ENCODE measurements around the gene MYO15A. TPM values are rescaled to one million over a fixed set of nuclear protein-coding genes. Genes with fewer than 3 reads are reported as not detected.

MYO15A gene
- total RNA-seq, 1 donor from 2014 or later = 2.0 TPM

GRCh38 chr17:18076936-18077335 is 31.6 kb upstream of the MYO15A start:
- TF ChIP-seq CTCF (IDR thresholded peaks at IDR 0.05) = no peak
- Histone ChIP-seq H3K36me3 (no peaks in the 10 kb centered on the region), H3K4me1 (no peaks in the 10 kb centered on the region), H3K27me3 (no peaks in the 10 kb centered on the region), H3K9me3 (no peaks in the 10 kb centered on the region), H3K4me3 (no peak overlapping the region), H3K27ac (no peak overlapping the region)
- no peak for DNase-seq (ENCODE audit: low spot score in 2 of 2)
- intact Hi-C loops (cut with DNase I) = no loop called here

- intact Hi-C loops (cut with DNase I) = no loop called here
- H3K27ac ChIP-seq = no peak overlapping the region
- H3K4me1 ChIP-seq = no peaks in the 10 kb centered on the region
- TF ChIP-seq CTCF (IDR thresholded peaks at IDR 0.05) = no peak
- no peak for DNase-seq (ENCODE audit: low spot score in 2 of 2)
- no peaks in the 10 kb centered on the region for H3K36me3 ChIP-seq
- H3K27me3 ChIP-seq = no peaks in the 10 kb centered on the region
- H3K9me3 ChIP-seq = no peaks in the 10 kb centered on the region
- H3K4me3 ChIP-seq = no peak overlapping the region
These were observed 29.0 kb upstream of the MYO15A start for GRCh38 chr17:18079543-18079942.

- H3K9me3 ChIP-seq = no peaks in the 10 kb centered on the region
- no peak overlapping the region for H3K4me3 ChIP-seq
- no peaks in the 10 kb centered on the region for H3K36me3 ChIP-seq
- DNase-seq (ENCODE audit: low spot score in 2 of 2) = no peak
- H3K27me3 ChIP-seq = no peaks in the 10 kb centered on the region
- intact Hi-C loops (cut with DNase I) = no loop called here
- peaks cover 5 to 12% of the 10 kb centered on the region in 2 donors for H3K4me1 ChIP-seq
- H3K27ac ChIP-seq = no peak overlapping the region
- no peak for TF ChIP-seq CTCF (IDR thresholded peaks at IDR 0.05)
These were observed 24.3 kb upstream of the MYO15A start for GRCh38 chr17:18084256-18084655.

- H3K27ac ChIP-seq = peak within 1 kb of the TSS; percentile 83 to 85
- intact Hi-C loops (cut with DNase I) = loop anchor here (1.0 to 5.0 kb wide), 3 partner anchors 49 to 497 kb away; partner anchors contain the start of genes ALKBH5, ATPAF2, GID4 and PEMT
These were observed 20.7 kb upstream of the MYO15A start, which contains the start of gene DRG2 for GRCh38 chr17:18087610-18088491. DRG2 (plus strand) TSS chr17:18087948; CDS start chr17:18088024, 76 bp downstream.

GRCh38 chr17:18089613-18090012 is 18.9 kb upstream of the MYO15A start:
- Histone ChIP-seq H3K4me3 (no peak overlapping the region), H3K27me3 (no peaks in the 10 kb centered on the region), H3K4me1 (peaks cover 5 to 13% of the 10 kb centered on the region in 2 donors), H3K36me3 (peaks cover 14 to 17% of the 10 kb centered on the region in 2 donors), H3K9me3 (no peaks in the 10 kb centered on the region), H3K27ac (no peak overlapping the region)
- no peak for DNase-seq (ENCODE audit: low spot score in 2 of 2)
- TF ChIP-seq CTCF (IDR thresholded peaks at IDR 0.05) = no peak
- intact Hi-C loops (cut with DNase I) = loop anchor here (5.0 kb wide), 1 partner anchor 93 kb away; the partner anchor contains the start of gene ALKBH5

More at GRCh38 chr17:18087610-18088491, 20.7 kb upstream of the MYO15A start, which contains the start of gene DRG2:
- Histone ChIP-seq H3K9me3 (no peaks in the 10 kb centered on the region), H3K4me3 (peak within 1 kb of the TSS; percentile 90 to 95), H3K36me3 (peaks cover under 1 to 5% of the 10 kb centered on the region in 2 donors), H3K4me1 (peaks cover 5 to 13% of the 10 kb centered on the region in 2 donors), H3K27me3 (no peaks in the 10 kb centered on the region)
- peak in 1 of 3 experiments; percentile 16 for TF ChIP-seq CTCF (IDR thresholded peaks at IDR 0.05)
- DNase-seq (ENCODE audit: low spot score in 2 of 2) = peak; percentile 40 to 95
